ENCODE measurements around the gene SLC25A18.
"Not testable (repeated sequence)": the region's sequence is repeated elsewhere in the genome, so short reads cannot be mapped to it uniquely, and the experiment has no call there.

The SLC25A18 gene

DNA sequence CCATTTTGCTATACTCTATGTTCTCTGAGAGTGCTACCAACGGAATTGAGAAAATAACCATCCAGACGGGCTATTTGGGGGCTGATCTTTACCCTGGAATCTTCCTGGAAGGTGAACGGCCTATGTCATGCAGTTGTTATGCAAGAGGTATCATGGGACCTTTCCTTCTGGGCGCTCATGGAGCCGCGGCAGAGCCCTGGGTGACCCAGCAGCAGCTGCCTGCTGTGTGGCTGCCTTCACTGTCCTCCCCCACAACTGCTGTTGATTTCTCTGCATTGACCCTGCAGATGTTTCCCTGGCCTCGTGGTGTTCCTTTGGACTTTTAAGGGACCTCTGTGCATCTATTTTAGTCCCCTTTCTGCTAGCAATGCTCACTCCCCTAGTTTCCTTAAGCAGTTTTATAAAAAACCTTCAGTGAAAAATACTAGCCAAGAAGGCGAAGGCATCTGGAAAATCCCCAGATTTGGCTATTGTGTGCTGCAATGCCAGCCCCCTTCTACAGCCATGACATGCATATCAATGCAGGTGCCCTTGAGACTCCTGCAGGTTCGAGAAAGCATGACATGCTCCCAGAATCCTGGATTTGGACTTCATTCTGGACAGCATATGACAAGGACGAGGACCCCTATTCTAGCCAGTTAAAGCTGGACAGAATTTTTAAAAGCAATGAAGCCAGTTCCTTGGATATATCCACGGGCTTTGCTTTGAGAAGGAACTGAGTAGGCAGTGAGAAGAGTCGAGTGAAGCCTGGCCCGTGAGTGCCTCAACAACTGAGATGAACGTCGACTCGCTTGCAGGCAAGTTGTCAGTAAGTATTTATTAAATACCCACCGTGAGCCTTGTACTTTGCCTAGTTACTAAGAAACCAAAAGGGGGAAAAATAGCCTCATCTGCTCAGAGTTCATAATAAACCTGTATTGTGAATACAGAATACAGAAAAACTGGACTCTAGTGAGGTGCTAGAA lies at the start of gene SLC25A18:
Gene SLC25A18, plus strand, starts transcription at position 593 of the 965 bp plus-strand sequence. CDS start 16,447 bp downstream, outside the sequence.
- no peak for DNase-seq

GRCh38 chr22:17513612-17514011 lies 49.7 kb upstream of the SLC25A18 start:
- DNase-seq, result no peak

DNA sequence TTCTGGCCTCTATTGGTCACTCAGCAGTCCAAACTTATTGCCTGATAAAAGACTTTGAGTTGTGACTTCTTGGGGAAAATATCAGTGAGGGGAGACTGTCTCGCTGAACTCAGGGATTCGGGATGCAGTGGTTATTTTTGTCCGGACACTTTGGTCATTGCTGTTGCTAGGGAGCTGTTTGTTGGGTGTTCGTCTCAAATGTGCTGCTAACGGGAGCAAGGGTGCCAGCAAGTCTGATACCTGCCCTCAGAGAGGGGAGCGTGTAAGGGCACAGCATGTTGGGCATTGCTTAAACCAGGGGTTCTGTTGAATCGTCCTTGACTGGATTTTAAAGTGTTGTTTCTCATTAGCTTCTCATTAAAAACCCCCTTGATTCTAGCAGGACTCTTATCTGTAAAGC lies 49.2 kb upstream of the SLC25A18 start:
- DNase-seq, result no peak

DNA sequence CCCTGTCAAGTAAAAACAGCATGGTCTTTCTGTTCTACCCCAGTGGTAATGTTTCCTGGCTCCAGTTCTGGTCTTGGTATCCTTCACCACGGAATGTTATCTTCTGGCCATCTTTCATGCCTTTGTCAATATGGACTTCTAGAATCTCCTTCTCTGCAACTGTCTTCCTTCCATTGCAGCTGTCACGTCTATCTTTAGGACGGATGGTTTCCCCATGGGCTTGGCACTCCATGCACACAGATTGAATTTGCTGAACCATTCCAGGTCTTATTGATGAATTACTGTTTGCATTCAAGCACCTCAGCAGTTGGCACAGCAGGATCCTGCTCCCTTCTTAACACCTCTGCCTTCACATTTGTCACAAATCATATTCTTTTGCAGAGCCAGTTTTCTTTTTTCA lies 44.9 kb upstream of the SLC25A18 start:
- DNase-seq, result no peak

GRCh38 chr22:17521971-17522370 lies 41.3 kb upstream of the SLC25A18 start:
- DNase-seq, result not testable (repeated sequence)

GRCh38 chr22:17523925-17524324 lies 39.4 kb upstream of the SLC25A18 start:
- no peak for DNase-seq

- DNase-seq, result no peak
Measured at GRCh38 chr22:17536269-17536668, 27.0 kb upstream of the SLC25A18 start.

GRCh38 chr22:17537155-17537554 lies 26.1 kb upstream of the SLC25A18 start:
- no peak for DNase-seq

- DNase-seq, result no peak
Measured at GRCh38 chr22:17540481-17540880, 22.8 kb upstream of the SLC25A18 start.

- no peak for DNase-seq
Measured at GRCh38 chr22:17541476-17541875, 21.8 kb upstream of the SLC25A18 start.

DNA sequence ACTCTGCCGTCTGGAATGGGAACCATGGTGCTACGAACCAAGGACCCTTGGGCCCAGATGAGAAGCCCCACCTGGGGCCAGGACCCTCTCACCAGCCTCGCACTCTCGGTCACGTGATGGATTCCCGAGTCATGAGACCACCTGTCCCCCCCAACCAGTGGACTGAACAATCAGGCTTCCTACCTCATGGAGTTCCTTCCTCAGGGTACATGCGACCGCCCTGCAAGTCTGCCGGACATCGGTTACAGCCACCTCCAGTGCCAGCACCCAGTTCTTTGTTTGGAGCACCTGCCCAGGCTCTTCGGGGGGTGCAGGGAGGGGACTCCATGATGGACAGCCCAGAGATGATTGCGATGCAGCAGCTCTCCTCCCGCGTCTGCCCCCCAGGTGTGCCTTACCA lies 20.8 kb upstream of the SLC25A18 start:
- DNase-seq, result no peak

GRCh38 chr22:17548010-17548755 lies 15.1 kb upstream of the SLC25A18 start:
- DNase-seq, result no peak

- no peak for DNase-seq
Measured at GRCh38 chr22:17548756-17549035, 14.6 kb upstream of the SLC25A18 start.

DNA sequence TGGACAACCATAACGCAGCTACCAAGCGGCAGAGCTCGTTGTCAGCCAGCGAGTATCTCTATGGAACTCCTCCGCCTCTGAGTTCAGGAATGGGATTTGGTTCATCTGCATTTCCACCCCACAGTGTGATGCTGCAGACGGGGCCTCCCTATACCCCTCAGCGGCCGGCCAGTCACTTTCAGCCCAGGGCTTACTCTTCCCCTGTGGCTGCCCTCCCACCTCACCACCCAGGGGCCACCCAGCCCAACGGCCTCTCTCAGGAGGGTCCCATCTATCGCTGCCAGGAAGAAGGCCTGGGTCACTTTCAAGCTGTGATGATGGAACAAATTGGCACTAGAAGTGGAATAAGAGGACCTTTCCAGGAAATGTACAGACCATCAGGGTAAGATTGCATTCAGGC lies 14.1 kb upstream of the SLC25A18 start:
- DNase-seq, result no peak

- no peak for DNase-seq
Measured at GRCh38 chr22:17549655-17550054, 13.6 kb upstream of the SLC25A18 start.

DNA sequence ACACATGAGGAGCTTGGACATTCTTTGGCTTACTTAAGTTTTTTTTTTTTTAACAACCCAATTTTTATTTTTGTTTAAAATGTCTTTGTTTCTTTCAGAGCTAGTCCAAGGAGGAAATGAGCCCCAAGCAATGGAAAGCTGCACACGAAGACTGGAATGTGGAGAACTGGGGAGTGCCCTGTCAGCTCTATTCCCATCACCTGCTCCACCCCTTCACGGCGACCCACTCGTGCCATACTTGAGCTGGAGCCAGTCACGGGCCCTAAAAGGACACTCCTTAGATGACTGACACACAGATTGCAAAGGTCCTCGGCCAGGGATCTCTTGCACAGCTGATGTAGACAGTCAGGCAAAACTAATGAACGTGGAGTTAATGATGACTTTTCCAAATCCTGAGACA lies 10.6 kb upstream of the SLC25A18 start:
- no peak for DNase-seq

DNA sequence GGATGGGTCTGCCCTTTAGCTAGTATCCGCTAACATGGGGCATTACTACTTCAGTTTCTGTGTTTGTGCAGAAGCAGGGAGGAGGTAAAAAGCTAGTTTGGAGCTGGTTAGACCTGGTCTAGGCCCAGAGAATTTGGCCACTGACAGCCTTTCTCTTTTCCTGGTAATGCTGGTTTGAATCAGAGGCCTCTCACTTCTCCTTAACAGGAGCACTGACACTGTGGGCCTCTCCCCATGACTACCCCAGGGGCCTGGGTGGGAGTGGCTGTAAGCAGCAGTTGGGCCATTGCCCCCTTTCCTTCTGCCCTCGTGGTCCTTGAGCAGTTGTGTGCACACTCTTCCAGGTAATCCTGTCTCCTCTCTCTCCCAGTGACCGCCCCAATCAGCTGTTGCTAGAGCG lies 8.5 kb upstream of the SLC25A18 start:
- DNase-seq, result no peak

DNA sequence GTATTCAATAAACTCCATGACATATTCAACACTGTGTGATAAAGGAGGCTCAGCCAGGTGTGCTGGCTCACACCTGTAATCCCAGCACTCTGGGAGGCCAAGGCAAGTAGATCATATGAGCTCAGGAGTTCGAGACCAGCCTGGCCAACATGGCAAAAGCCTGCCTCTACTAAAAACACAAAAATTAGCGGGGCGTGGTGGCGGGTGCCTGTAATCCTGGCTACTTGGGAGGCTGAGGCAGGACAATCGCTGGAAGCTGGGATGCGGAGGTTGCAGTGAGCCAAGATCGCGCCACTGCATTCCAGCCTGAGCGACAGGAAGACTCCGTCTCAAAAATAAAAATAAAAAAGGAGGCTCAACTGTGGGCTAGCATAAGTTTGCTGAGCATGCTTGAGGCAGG lies 4.1 kb upstream of the SLC25A18 start:
- DNase-seq, result no peak

GRCh38 chr22:17563936-17564391 lies 666 bp downstream of the SLC25A18 start:
- DNase-seq, result no peak

GRCh38 chr22:17566016-17566687 lies 2.9 kb downstream of the SLC25A18 start:
- not testable (repeated sequence) for DNase-seq

DNA sequence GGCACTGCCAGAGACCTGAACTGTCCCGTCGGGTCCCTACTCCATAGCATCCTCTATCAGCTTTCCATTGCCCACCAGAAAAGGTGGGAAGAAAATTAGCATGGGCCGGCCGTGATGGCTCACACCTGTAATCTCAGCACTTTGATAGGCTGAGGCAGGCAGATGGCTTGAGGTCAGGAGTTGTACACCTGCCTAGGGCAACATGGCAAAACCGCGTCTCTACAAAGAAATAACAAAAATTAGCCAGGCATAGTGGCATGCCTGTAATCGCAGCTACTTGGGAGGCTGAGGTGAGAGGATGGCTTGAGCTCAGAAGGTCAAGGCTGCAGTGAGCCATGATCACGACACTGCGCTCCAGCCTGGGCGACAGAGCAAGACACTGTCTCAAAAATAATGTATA lies 3.5 kb downstream of the SLC25A18 start:
- DNase-seq, result no peak

DNA sequence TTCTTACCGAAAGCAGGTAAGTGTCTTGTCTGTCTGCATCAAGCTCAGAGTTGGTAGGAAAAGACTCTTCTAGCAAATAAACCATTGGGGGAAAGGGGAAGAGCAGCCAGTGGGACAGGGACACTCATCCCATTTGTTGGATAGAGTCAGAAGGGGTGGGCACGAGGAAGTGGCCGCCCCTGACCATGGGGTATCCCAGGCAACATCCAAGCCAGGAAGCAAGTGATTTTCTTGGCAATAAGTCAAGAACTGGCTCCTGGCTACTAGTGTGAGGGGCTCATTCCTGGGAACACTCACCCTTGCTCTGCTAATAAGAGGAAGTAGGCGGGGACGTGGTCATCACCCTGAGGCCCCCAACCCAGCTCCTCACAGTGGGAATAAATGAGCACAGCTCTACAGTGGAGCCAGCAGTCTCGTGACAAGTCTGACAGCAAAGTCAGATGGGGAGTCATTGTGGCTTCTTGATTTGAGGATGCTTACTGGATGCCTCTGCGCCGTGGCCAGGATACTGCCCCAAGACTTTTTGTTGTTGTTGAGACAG lies 6.7 kb downstream of the SLC25A18 start:
- no peak for DNase-seq

Data from CD4-positive, alpha-beta T cell treated with Interleukin-17A for 1 hour (primary cell).